ENCODE measurements around the gene CFAP61.

DNA sequence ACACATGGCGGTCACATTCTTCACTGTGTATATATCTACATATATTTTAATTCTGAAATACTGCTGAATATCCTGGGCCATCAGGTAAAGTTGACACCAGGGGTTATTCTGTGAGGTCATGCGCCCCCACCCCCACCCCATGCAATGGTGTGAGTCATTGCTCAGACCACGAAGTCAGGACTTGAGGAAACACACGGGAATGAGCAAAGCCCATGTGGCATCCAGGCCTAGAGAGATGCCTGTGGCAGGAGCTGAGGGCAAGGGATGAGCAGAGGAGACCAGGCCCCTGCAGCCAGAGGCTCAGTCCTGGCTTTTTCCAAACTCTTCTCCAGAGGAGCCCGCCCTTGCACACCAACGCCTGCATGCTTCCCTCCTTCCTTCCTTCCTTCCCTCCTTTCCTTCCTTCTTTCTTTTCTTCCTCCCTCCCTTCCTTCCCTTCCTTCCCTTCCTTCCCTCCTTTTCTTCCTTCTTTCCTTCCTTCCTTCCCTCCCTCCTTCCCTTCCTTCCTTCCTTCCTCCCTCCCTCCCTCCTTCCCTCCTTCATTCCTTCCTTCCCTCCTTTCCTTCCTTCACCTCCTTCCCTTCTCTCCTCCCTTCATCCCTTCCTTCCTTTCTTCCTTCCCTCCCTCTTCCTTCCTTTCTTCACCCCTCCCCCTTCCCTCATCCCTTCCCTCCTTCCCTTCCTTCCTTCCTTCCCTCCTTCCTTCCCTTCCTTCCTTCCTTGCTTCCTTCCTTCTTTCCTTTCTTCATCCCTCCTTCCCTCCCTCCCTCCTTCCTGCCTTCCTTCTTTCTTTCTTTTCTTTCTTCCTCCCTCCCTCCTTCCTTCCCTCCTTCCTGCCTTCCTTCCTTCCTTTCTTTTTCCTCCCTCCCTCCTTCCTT is 243.5 kb downstream of the CFAP61 start:
- TF ChIP-seq, protein P1, sequence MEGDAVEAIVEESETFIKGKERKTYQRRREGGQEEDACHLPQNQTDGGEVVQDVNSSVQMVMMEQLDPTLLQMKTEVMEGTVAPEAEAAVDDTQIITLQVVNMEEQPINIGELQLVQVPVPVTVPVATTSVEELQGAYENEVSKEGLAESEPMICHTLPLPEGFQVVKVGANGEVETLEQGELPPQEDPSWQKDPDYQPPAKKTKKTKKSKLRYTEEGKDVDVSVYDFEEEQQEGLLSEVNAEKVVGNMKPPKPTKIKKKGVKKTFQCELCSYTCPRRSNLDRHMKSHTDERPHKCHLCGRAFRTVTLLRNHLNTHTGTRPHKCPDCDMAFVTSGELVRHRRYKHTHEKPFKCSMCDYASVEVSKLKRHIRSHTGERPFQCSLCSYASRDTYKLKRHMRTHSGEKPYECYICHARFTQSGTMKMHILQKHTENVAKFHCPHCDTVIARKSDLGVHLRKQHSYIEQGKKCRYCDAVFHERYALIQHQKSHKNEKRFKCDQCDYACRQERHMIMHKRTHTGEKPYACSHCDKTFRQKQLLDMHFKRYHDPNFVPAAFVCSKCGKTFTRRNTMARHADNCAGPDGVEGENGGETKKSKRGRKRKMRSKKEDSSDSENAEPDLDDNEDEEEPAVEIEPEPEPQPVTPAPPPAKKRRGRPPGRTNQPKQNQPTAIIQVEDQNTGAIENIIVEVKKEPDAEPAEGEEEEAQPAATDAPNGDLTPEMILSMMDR (IDR thresholded peaks at IDR 0.05; ENCODE audit: low read depth, low read length), result no peak
- no peak for TF ChIP-seq POLR2A (IDR thresholded peaks at IDR 0.05; ENCODE audit: extremely low read depth, insufficient read length)
- no peak for TF ChIP-seq MYC (IDR thresholded peaks at IDR 0.05; ENCODE audit: low read depth, low read length)

Data from NB4 (cell line).